KMS-11 (cell line): Measurements from ENCODE around the gene KLF16.

Source experiments
- H2AFZ ChIP-seq: fragments of 200-600 bp; sonication (generic); 2 replicates; pipeline ENCODE4 v1.6.1; 2016; ENCODE audit warnings: antibody characterized with exemption, mixed run types, low read depth
- H3K27ac ChIP-seq: fragments of 200-600 bp; sonication (generic); 2 replicates; pipeline ENCODE4 v1.6.1; 2016; ENCODE audit warnings: mild to moderate bottlenecking, mixed run types
- H3K27me3 ChIP-seq: fragments of 200-600 bp; sonication (generic); 2 replicates; pipeline ENCODE4 v1.6.1; 2017; ENCODE audit warnings: mild to moderate bottlenecking, low read depth, mixed run types, moderate library complexity; ENCODE audit not compliant: insufficient read depth
- H3K36me3 ChIP-seq: fragments of 200-600 bp; sonication (generic); 2 replicates; pipeline ENCODE4 v1.6.1; 2017; ENCODE audit warnings: mild to moderate bottlenecking, mixed run types; ENCODE audit not compliant: insufficient read depth
- H3K4me1 ChIP-seq: fragments of 200-600 bp; sonication (generic); 2 replicates; pipeline ENCODE4 v1.6.1; 2016; ENCODE audit warnings: mild to moderate bottlenecking, low read depth, mixed run types; ENCODE audit not compliant: poor library complexity, severe bottlenecking
- H3K4me2 ChIP-seq: fragments of 200-600 bp; sonication (generic); 2 replicates; pipeline ENCODE4 v1.7.0; 2016; ENCODE audit warnings: mild to moderate bottlenecking, mixed run types
- H3K4me3 ChIP-seq: fragments of 200-600 bp; sonication (generic); IDR thresholded peaks from 2 replicates; pipeline ENCODE4 v1.6.1; 2017; ENCODE audit warnings: low read depth, low read length, mixed read lengths; ENCODE audit not compliant: insufficient read depth
- H3K79me2 ChIP-seq: fragments of 200-600 bp; sonication (generic); 2 replicates; pipeline ENCODE4 v1.6.1; 2016; ENCODE audit warnings: low read depth, mixed run types; ENCODE audit not compliant: insufficient read depth
- H3K9ac ChIP-seq: fragments of 200-600 bp; sonication (generic); 2 replicates; pipeline ENCODE4 v1.6.1; 2016; ENCODE audit warnings: mild to moderate bottlenecking, mixed run types
- H4K20me1 ChIP-seq: fragments of 200-600 bp; sonication (generic); 2 replicates; pipeline ENCODE4 v1.6.1; 2016; ENCODE audit warnings: mild to moderate bottlenecking, mixed run types; ENCODE audit not compliant: insufficient read depth
- TF ChIP-seq, protein P1 (sequence below): fragments of 200-600 bp; sonication (generic); conservative IDR thresholded peaks from 2 replicates; pipeline ENCODE4 v1.6.1; 2017; ENCODE audit warnings: low read depth, mild to moderate bottlenecking, antibody characterized with exemption, low read length, moderate library complexity, mixed read lengths

KLF16 gene

DNA sequence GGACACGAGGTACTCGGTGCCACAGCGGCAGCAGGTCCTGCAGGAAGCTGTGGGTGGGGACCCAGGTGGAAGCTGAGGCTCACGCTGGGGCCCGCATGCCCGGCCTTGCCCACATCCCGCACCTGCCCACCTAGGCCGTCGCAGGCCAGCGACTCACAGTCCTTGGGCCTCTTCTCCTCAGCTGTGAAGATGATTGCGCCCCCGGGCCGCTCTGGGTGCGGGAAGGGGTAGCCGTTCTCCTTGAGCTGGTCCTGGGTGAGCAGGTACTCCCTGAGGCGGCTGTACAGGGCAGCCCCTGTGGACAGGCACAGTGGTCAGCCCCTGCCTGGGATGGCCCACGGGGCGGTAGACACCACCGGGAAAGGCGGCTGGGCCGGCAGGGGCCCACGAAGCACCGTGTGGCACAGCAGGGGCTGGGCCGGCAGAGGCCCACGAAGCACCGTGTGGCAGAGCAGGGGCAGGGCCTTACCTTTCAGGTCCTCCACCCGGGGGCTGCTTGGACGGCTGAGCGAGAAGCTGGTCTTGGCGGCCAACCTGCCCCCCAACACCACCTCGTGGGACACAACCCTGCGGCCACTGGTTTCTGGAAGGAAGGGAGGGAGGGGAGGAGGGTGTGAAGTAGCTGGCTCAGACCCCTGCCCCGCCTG, 44.7 kb downstream of the KLF16 start:
- no peaks in the 10 kb centered on the region for H4K20me1 ChIP-seq
- no peaks in the 10 kb centered on the region for H3K27me3 ChIP-seq
- no peak overlapping the region for H3K9ac ChIP-seq
- TF ChIP-seq, protein P1, sequence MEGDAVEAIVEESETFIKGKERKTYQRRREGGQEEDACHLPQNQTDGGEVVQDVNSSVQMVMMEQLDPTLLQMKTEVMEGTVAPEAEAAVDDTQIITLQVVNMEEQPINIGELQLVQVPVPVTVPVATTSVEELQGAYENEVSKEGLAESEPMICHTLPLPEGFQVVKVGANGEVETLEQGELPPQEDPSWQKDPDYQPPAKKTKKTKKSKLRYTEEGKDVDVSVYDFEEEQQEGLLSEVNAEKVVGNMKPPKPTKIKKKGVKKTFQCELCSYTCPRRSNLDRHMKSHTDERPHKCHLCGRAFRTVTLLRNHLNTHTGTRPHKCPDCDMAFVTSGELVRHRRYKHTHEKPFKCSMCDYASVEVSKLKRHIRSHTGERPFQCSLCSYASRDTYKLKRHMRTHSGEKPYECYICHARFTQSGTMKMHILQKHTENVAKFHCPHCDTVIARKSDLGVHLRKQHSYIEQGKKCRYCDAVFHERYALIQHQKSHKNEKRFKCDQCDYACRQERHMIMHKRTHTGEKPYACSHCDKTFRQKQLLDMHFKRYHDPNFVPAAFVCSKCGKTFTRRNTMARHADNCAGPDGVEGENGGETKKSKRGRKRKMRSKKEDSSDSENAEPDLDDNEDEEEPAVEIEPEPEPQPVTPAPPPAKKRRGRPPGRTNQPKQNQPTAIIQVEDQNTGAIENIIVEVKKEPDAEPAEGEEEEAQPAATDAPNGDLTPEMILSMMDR = no peak
- H3K4me3 ChIP-seq = no peak overlapping the region
- H3K4me1 ChIP-seq = no peaks in the 10 kb centered on the region
- no peak overlapping the region for H2AFZ ChIP-seq
- H3K36me3 ChIP-seq = no peaks in the 10 kb centered on the region
- no peak overlapping the region for H3K27ac ChIP-seq
- H3K79me2 ChIP-seq = no peaks in the 10 kb centered on the region
- no peak overlapping the region for H3K4me2 ChIP-seq

DNA sequence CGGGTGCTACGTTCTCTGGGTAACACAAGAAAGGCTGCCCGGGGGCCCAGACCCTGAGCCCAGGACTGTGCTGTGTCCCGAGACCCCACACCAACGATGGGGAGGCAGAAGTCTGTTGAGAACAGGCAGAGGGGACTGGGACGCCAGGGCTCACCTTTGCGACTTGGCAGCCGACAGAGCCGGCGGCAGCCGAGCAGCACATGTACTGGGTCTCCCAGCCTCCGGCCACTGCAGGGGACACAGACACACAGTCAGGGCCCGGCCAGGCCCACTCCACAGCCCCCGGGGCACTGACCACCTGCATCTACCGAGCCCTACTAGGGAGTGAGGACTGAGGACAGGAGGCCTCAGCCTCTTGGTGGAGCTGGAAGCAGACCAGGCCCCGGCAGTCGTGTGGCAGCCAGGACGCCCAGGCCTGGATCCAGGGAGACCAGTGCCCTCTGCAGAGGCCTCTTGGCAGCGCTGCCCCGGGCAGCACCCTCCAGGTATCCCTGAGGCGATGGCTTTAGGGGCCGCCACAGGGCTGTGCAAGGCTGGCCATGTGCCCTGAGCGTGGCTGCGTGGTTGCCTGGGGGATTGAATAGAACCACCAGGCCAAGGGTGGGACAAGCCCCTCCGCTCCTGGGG, 45.7 kb downstream of the KLF16 start:
- TF ChIP-seq, protein P1 = no peak
- H3K4me3 ChIP-seq = no peak overlapping the region
- no peaks in the 10 kb centered on the region for H3K79me2 ChIP-seq
- no peak overlapping the region for H3K4me2 ChIP-seq
- H3K9ac ChIP-seq = no peak overlapping the region
- H2AFZ ChIP-seq = no peak overlapping the region
- H3K4me1 ChIP-seq = no peaks in the 10 kb centered on the region
- H4K20me1 ChIP-seq = no peaks in the 10 kb centered on the region
- no peak overlapping the region for H3K27ac ChIP-seq
- H3K36me3 ChIP-seq = no peaks in the 10 kb centered on the region
- no peaks in the 10 kb centered on the region for H3K27me3 ChIP-seq

DNA sequence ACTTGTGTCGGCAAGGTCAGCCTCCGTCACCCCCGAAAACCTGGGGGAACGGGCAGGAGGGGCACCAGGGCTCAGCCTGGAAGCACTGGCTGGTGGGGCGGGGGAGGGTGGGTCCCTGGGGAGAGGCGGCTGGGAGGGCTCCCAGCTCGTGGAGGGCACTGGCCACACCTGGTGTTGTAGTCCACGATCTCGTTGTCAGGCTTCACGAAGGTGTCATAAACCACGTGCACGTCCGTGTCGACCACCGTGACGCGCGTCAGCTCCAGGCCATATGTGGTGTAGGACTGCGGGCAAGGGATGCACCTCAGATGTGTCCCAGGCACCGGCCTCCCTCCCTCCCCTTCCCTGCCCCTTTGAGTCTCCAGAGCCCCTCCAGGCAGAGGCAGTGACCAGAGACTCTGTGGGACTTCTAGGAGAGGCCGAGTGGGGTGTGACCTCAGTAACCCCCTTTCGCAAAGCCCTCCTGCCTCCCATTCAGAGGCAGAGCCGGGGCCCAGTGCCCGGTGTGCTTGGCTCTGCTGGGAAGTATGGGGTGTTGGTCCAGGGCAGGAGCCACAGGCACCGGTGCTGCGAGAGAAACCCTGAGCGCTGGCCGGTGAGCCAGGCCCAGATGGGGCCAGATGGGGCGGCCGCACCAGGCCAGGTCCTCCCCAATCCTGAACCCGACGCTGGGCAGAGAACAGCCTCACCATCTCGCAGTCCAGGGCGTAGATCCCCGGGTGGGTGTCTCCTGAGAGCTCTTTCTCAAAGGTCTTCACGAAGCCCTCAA, 46.7 kb downstream of the KLF16 start:
- Histone ChIP-seq H3K36me3 (no peaks in the 10 kb centered on the region), H3K4me1 (peaks cover 3% of the 10 kb centered on the region), H3K27me3 (no peaks in the 10 kb centered on the region), H2AFZ (no peak overlapping the region), H3K9ac (no peak overlapping the region), H3K79me2 (no peaks in the 10 kb centered on the region), H3K27ac (no peak overlapping the region), H4K20me1 (no peaks in the 10 kb centered on the region), H3K4me2 (no peak overlapping the region), H3K4me3 (no peak overlapping the region)
- TF ChIP-seq, protein P1 = no peak

DNA sequence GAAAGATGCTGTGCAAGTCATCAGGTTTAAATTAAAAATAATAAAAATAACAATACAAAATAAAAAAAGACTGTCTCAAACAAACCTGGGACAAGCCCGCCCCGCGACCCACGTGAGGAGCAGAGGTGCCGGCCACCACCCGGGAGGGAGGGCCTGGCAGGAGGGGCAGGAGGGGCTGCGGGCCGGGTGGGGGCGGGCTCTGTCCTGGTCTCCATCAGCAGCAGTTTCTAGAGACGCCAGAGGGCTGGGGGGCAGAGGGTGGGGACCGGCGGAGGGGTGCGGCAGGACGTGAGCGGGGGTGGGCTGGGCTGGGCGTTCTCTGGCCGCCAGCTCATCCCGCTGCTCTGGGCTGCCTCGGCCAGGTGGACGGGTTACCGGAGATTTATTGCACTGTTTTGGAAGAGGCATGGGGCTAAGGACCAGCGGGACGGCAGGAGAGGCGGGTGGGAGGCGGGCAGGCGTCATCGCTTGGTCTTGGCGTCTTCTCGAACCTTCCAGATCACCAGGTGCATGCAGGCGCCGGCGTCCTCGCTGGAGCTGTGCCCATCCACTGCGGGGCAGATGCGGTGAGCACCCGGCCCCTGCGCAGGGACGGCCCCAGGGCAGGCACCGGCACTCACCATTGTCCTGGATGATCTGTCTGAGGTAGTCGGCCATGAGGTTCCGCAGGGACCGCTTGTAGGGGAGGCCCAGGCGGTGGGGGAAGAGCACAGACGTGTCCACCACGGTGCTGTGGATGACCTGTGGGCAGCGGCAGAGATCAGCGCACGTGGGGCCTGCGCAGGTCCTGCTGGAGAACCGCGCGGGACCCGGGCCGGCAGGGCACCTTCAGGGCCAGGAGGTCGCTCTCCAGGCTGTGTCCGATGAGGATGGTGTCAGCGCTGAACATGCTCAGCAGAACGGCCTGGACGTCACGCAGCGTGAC, 47.5 kb downstream of the KLF16 start:
- TF ChIP-seq, protein P1 = no peak
- Histone ChIP-seq H2AFZ (no peak overlapping the region), H3K4me3 (no peak overlapping the region), H4K20me1 (no peaks in the 10 kb centered on the region), H3K4me1 (peaks cover 7% of the 10 kb centered on the region), H3K36me3 (no peaks in the 10 kb centered on the region), H3K4me2 (no peak overlapping the region), H3K27ac (no peak overlapping the region), H3K79me2 (no peaks in the 10 kb centered on the region), H3K9ac (no peak overlapping the region), H3K27me3 (no peaks in the 10 kb centered on the region; the same call in 1 of the 2 replicates)
